NT2/D1 (cell line): ENCODE data around the gene CNPY3.

ENCODE experiments used
- SUZ12 ChIP-seq: IDR thresholded peaks from 2 replicates; pipeline ENCODE4 v1.6.1; 2011; ENCODE audit not compliant: insufficient read length, insufficient read depth; ENCODE audit errors: extremely low read depth
- YY1 ChIP-seq: IDR thresholded peaks from 2 replicates; pipeline ENCODE4 v1.6.1; 2011; ENCODE audit not compliant: insufficient read length, insufficient read depth
- ZNF274 ChIP-seq: IDR thresholded peaks from 2 replicates; pipeline ENCODE4 v1.6.1; 2011; ENCODE audit warnings: mild to moderate bottlenecking, low read depth, low read length

DNA sequence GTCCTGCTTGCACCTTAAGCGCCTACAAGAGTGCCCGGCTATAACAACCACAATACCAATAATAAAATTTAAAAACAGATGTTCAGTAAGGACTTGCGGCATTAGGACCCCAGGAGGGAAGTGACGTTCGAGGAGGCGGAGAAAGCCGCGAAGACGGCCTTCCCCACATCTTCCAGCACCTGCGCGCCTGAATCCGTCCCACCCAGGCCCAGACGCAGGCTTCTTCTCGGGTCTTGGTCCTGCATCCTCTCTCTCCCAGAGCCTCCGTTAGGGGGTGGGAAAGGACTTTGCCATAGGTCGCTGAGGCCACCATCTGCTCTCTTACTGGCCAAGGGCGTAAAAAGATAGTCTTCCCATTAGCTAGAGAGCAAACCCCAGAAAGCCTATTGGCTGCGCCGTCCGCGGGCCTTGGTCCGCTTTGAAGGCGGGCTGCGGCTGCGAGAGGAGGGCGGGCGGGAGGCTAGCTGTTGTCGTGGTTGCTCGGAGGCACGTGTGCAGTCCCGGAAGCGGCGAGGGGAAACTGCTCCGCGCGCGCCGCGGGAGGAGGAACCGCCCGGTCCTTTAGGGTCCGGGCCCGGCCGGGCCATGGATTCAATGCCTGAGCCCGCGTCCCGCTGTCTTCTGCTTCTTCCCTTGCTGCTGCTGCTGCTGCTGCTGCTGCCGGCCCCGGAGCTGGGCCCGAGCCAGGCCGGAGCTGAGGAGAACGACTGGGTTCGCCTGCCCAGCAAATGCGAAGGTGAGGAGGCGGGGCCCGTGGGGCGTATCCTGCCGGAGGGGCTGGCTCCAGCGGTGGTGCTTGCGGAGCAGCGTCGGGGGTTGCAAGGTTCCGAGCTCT lies at the start of gene CNPY3:
- no peak for TF ChIP-seq SUZ12
- TF ChIP-seq YY1 = peak; percentile 11
- TF ChIP-seq ZNF274 = no peak
